ENCODE data around the gene TTLL11.

TTLL11 gene

DNA sequence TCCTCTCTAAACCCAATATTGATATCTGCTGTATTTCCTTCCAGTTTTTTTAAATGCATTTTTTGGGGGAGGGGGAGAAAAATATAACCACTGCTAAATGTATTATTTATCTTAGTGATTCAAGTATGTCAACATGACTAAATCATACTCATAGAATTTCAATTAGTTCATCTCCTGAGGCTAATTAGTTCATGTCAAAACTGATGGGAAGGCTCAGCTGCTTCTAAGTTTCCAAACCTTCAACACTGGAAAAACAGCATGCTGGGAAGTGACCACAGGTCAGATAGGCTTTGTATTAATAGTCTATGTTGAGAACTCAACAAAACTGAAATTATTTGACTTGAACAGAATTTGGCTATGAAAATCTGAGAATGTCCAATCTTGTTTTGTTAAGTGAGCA is 118.7 kb downstream of the TTLL11 start:
- DNase-seq (ENCODE audit: low spot score): no peak

DNA sequence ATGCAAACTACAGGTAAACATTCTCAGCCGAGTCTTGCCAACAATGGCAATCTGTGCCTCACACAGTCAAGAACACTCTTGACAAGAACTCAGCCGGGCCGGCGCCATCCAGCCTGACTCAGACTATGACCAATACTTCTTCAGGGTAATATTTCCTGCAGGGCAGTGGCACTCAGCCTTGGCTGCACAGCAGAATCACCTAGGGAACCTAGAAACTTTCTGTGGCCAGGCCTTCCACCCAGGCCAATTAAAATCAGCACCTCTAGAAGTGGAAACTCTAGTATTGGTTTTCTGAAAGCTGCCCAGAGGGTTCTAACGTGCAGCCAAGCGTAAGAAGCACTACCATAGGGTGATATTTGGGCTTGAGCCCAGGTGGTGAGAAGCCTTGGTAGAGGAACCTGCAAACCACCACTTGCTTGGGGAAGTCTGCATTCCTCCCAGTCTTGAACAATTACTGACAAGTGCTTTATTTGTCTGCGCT is 120.6 kb downstream of the TTLL11 start:
- DNase-seq (ENCODE audit: low spot score): no peak

DNA sequence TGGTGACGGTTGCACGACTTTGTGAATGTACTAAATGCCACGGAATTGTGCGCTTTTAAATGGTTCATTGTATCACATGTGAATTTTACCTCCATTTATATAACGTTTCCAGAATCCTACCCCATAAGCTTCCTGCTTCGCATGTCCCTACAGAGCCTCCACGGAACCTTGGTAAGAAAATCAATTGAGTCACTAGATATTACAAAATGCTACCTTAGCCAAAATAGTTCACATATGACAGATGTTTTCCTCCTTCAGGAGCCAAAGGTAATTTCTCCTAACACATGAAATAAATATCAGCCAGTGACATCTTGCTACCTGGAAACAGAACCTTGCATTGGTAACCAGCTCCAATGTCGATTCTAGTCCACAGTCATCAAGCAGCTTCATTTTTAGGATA is 125.1 kb downstream of the TTLL11 start:
- no peak for DNase-seq (ENCODE audit: low spot score)

GRCh38 chr9:121966706-121967105 is 126.4 kb downstream of the TTLL11 start:
- no peak for DNase-seq (ENCODE audit: low spot score)

DNA sequence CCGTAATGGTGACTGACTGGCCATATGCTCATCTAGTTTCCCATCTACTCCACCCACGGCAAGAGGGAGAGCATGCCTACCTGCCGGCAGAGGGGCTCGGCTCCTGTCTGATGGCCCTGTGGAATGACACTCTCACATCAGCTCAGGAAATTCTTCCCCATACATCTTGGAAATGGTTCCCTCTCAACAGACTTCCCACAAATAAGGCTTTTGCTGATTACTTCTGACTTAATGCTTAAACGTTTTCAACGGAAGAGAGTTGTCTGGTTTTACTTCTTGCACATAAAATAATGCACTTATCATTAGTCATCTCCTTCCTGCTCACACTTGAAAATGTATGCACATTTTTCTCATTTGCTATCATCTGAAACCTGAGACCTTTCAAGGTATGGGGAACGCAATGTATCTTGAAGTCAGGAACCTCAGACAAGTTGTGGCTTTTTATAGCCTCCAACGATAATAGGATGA is 129.5 kb downstream of the TTLL11 start:
- DNase-seq (ENCODE audit: low spot score): no peak

DNA sequence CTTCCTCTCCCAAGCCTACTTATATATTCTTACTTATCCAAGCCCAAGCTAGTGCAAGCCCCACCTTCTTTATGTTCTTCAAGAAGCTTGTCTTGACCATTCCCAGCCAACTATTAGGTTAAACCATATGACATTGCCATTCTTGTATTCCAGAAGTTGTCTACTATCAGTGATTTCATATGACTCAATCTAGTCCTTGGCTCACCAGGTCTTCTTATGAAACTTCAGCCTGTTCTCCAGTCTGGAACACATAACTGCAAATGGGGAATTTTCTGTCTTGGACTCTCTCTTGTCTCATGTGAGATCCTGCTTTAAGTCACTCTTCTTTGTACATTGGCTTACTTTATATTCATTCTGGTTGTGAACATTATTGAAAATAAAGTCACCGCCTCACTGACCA is 130.7 kb downstream of the TTLL11 start:
- no peak for DNase-seq (ENCODE audit: low spot score)

DNA sequence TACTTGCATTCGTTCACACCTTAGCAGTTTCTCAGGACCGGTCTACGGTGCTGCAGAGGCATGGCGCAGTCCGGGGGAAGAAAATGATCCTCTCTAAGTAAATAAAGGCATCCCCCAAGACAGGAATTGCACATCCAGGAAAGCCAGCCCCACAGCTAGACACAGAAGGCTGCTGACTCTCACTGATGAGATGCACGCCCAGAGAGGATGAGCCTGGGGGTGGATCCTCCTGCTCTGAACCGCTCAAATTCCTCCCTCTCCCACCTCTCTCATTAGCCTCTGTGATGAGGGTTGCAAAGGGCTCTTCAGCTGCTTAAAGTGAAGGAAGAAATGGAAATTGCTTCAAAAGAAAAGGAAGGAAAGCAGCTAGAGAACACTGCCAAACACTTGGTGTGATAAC is 132.4 kb downstream of the TTLL11 start:
- DNase-seq (ENCODE audit: low spot score): no peak

DNA sequence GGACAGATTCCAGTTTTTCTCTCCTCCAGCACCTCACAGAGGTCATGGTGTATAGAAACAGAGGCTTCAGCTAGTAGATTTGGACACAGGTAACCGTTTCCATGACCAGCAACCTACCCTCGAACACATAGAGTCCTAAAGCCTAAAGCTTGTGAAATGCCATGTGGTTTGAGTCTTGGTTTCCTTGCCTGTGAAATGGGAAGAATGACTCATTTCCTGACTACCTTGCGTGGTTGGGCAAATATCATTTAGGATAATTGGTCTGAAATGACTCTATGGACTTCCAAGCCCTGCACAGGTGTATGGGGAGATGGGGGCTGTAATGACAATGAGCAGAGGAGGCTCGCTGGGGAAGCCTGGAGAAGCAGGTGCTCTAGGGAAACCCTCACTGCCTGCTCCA is 134.6 kb downstream of the TTLL11 start:
- no peak for DNase-seq (ENCODE audit: low spot score)

GRCh38 chr9:121956808-121957207 is 136.3 kb downstream of the TTLL11 start:
- no peak for DNase-seq (ENCODE audit: low spot score)

- DNase-seq (ENCODE audit: low spot score): no peak
Observed at GRCh38 chr9:121955649-121956048, 137.5 kb downstream of the TTLL11 start.

GRCh38 chr9:121954477-121955140 is 138.5 kb downstream of the TTLL11 start:
- DNase-seq (ENCODE audit: low spot score): no peak

DNA sequence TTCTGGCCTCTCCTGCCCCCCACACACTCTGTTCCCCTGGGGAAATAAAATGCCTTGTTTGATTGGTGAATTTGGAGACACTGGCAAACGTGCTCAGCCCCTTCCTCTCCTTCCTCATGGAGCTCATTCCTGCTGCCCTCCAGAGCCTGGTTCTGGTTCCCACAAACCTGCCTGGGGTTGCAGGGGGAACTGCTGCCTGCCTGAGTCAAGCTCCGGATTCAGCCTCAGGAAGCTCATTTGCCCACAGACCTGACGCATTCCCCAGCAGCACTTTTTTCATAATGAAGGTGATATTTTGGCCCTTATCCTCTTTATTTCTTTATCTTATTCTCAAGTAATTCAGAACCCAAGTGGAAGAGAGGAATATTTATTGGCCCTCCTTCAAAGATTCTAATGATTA is 140.5 kb downstream of the TTLL11 start:
- no peak for DNase-seq (ENCODE audit: low spot score)

DNA sequence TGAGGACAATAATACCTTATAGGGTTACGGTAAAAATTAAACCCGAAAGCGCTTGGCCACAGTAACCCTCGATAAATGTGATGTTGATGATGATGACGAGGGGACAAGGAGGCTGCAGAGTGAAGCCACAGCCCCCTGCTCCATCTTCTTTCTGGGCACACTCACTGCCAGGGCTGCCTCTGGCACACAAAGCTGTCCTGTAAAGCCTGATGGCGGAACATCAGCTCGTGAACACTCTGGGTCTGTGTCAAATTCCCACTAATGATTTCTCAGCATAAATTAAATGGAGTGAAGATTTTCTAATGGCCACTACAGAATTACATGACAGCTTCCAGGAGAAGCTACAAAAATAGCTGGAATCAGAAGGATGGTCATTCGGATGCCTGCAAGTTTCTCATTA is 142.2 kb downstream of the TTLL11 start:
- DNase-seq (ENCODE audit: low spot score): no peak

- DNase-seq (ENCODE audit: low spot score): no peak
Observed at GRCh38 chr9:121950441-121950840, 142.7 kb downstream of the TTLL11 start.

DNA sequence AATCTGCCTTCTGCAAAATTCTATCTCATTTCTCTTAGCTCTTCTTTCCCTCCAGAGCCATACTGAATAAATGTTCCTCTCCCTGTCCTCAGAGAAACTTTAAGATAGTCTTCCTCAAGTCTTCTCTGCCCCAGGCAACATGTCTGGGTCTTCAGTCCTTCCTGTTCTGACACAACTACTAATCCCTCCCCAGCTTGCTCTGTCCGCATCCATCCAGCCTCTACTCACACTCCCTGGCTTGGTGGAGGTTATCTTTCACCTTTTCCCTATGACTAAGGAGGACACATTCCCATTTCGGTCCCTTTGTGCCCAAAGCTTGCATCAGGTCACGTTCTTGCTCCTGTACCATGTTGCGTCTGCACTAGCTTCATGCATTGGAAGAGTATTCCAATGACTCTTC is 143.3 kb downstream of the TTLL11 start:
- no peak for DNase-seq (ENCODE audit: low spot score)

DNA sequence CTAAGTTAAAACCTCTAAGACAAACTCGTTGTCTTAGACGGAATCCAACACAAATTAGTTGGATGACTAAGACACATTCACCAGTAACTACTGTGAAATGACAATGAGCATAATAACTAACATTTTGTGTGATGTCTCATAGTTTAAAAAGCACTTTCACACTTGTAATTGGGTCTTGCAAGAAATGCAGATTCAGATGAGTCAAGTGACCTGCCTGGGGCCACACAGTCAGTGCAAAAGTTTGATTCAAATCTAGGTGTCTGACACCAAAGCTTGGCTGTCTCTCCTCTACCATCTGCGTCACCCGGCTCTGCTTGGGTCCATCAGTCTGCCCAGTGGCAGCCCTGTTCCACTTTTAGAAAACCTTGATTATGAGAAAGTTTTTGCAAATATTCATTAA is 143.7 kb downstream of the TTLL11 start:
- no peak for DNase-seq (ENCODE audit: low spot score)

DNA sequence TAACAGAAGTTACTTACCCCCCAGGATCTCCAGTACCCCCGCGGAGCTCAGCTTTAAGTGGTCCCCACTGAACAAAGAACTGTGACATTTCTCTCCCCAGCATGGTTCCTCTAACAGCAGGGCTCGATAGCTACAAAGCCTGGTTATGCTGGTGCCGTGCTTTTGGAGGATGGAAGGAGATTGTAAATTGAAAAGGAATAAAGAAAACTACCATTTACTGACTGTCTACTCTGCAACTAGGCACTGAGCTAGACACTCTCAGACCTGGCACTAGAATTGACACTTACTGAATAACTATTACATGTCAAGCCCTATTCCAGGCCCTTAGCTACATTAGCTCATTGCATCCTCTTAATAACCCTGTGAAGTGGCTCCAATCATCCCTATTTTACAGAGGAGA is 145.3 kb downstream of the TTLL11 start:
- DNase-seq (ENCODE audit: low spot score): no peak

DNA sequence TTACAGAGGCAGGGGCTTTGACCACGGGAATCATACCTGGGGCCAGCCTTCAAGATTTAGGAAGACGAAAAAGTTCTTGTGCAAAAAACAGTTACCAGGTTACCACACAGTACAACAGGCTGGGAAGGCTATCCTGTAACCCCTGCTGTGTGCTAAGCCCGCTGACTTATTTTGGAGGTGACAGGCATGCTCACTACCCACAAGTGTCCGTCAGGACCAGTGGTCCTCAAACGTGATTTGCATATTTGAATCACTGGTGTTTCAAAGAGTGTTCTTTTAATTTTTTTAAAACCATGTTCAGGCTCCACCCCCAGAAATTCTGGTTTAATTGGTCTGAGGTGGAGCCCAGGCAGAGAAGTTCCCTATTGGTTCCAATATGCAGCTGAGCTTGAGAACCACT is 146.6 kb downstream of the TTLL11 start:
- no peak for DNase-seq (ENCODE audit: low spot score)

DNA sequence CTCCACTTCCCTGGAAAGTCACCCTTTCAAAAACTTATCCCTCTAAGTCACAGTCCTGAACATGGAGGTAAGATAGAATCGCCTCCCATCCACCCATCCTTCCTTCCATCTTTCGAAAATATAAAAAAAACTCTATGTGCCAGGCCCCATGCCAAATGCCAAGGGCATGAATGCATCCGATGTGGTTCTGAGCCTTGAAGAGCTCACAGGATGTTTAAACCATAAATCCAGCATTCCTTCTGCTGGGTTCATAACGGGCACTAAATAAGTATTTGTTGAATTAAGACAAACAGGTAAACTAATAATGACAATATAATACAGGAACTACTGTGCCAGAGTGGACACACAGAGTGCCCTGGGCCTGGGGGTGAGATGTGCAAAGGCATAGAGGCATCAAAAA is 147.3 kb downstream of the TTLL11 start:
- no peak for DNase-seq (ENCODE audit: low spot score)

GRCh38 chr9:121945281-121945680 is 147.8 kb downstream of the TTLL11 start:
- no peak for DNase-seq (ENCODE audit: low spot score)

- no peak for DNase-seq (ENCODE audit: low spot score)
Observed at GRCh38 chr9:121944711-121945191, 148.4 kb downstream of the TTLL11 start.

DNA sequence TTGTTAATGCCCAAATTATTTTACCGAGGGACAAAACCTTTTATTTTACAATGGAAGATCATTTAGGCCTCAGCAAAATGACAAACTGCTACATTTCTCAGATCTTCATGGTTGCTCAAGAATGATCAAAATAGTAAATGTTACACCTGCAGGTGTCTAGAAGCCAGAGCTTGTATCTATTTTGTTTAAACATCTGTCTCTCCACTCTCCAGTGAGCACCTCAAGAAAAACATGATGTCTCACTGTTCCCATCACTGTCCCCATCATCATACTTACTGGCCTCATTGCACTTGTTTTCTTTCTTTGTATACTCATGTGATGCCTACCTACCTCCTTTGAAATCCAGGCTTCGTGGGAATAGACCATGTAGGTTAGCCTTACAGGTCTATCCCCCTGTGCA is 149.6 kb downstream of the TTLL11 start:
- no peak for DNase-seq (ENCODE audit: low spot score)

GRCh38 chr9:121942866-121943382 is 150.2 kb downstream of the TTLL11 start:
- no peak for DNase-seq (ENCODE audit: low spot score)

GRCh38 chr9:121942313-121942712 is 150.8 kb downstream of the TTLL11 start:
- DNase-seq (ENCODE audit: low spot score): no peak

Data from CD4-positive, alpha-beta T cell treated with Interleukin-6 at 100 ng/mL for 8 hours (primary cell).